GM19372 (cell line): ENCODE results near the gene HERC5.
"Not testable (repeated sequence)": the region's sequence is repeated elsewhere in the genome, so short reads cannot be mapped to it uniquely, and the experiment has no call there.

Experiments used
- ATAC-seq: cut with Tn5 transposase; IDR thresholded peaks from one replicate; pipeline ENCODE4 v1.9.1; 2021; ENCODE audit warnings: mild to moderate bottlenecking, low read depth, moderate library complexity; ENCODE audit not compliant: unreplicated experiment

Gene HERC5

GRCh38 chr4:88516746-88517145 is 59.8 kb downstream of the HERC5 start:
- ATAC-seq, result no peak

GRCh38 chr4:88517825-88518224 is 60.9 kb downstream of the HERC5 start:
- no peak for ATAC-seq

DNA sequence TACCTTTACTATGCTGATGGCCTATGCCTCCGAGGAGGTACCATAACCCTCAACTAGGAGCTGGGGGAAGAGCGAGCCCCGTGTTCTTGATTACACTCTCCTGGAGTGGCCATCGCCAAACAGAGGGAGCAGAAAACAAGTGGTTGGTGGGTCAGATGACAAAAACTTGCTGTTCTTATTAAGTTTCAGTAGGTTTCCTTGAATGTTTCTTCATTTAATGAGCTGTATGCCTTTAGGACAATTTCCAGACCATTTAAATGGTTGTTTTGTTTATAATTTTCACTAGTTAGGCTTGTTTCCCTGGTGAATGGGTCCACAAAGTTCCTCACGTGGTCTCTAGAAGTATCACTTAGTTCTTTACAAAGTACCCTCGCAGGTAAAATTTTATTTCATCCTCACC is 62.0 kb downstream of the HERC5 start:
- ATAC-seq, result no peak

- ATAC-seq, result no peak
Measured at GRCh38 chr4:88522702-88523324, 65.9 kb downstream of the HERC5 start.

GRCh38 chr4:88523325-88524129 is 66.6 kb downstream of the HERC5 start, which contains the start of gene PYURF:
Gene PYURF (minus strand): TSS chr4:88523776. CDS start chr4:88523700, 76 bp downstream.
- ATAC-seq, result peak; percentile 71

DNA sequence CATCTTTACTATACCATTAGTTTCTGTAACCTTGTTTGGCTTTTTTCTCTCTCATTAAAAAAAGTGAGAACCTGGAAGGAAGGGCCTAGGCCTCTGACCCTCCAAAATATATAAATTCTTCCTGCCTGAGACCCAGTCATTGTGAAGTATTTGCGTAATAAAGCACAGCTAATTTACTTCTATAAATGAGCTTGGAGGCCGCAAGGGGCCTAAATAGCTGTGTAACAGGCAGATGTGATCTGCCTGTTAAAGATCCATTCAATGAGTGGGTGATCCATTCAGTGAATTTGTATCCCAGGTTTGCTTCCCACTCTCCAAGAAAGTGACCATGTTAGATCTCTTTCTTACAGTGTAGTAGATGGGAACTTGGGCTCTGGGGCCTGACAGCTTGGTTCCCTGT is 67.3 kb downstream of the HERC5 start:
- ATAC-seq, result no peak

GRCh38 chr4:88526221-88526815 is 69.4 kb downstream of the HERC5 start:
- ATAC-seq, result no peak

DNA sequence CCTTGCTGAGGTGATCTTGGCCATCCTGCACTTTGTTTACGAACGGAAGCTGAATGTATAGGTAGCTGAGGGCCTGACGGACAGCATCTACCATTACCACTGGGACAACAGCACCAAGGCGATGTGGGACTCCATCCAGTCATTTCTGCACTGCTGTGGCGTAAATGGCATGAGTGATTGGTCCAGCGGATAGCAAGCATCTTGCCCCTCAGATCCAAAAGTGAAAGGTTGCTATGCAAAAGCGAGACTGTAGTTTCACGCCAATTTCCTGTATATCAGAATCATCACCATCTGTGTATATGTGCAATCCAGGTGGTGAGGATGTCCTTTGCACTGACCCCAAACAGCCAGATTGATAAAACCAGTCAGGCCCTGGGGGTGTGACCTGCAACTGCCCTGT is 70.9 kb downstream of the HERC5 start:
- ATAC-seq, result no peak

DNA sequence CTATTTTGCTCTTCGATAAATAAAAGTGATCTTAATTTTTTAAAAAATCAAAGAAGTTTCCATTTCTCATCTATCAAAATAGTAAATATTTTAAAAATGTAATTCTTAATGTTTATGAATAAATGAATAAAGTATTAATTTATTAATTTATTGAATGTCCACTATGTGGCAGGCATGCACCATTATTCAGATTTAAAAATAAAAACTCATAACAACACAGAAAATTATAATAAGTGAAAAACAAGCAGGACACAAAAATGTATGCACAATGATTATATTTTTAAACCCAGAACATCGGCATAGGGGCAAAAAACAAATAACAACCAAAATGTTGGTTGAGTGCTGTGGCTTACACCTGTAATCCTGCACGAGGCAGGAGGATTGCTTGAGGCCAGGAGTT is 71.9 kb downstream of the HERC5 start:
- ATAC-seq, result no peak

- no peak for ATAC-seq
Measured at GRCh38 chr4:88531549-88531948, 74.6 kb downstream of the HERC5 start.

DNA sequence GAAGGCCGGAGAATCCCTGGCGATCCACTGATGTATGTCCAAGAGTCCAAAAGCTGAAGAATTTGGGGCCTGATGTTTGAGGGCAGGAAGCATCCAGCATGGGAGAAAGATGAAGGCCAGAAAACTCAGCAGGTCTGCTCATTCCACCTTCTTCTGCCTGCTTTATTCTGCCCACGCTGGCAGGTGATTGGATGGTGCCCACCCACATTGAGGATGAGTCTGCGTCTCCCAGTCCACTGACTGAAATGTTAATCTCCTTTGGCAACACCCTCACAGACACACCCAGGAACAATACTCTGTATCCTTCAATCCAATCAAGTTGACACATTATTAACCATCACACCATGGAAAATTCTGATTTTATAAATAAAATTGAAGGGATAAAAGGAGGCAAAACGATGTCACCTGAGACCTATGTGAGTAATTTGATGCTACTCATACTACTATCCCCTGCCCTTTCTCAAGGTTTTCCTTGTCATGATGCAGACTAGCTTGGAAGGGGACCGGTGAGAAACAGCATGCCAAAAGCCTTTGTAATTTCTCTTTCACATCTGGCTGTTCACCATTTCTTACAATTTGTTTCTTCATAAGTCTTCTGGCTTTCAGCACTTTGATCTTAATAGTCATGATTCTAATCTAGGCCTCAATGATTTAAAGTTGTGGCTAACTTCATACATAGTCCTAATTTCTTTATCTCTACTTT is 76.3 kb downstream of the HERC5 start:
- ATAC-seq, result no peak

DNA sequence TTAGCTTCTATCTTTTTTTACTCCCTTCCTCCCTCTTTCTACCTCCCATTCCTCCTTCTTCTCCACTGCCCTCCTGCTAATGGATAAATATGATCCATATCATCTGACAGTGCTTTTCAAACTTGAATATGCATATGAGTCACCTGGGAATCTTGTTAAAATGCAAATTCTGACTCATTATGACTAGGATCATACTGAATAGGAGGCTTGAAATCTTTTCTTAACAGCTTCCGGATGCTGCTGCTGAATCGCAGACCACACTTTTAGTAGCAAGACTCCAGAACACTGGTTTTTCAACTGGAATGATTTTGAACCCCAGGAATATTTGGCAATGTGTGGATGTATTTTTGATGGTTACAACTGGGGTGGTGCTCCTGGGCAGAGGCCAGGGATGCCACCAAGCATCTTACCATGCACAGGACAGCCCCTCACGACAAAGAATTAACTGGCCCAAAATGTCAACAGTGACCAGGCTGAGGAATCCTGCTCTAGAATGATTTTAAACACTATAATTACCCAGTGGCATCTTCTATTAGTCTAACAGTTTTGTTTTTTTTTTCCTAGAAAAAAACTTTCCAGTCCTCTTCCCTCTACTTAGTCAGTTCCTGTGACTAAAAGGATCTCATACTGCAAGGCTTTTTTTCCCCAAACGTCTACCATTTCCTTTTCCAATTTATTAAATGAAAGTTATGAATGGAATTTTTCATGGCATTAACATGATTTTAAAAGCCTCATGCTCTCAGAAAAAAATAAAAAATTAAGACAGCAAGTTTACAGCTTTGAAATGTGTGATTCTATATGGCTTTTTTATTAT is 77.2 kb downstream of the HERC5 start:
- no peak for ATAC-seq

- no peak for ATAC-seq
Measured at GRCh38 chr4:88535090-88535755, 78.3 kb downstream of the HERC5 start.

GRCh38 chr4:88537709-88538108 is 80.8 kb downstream of the HERC5 start:
- ATAC-seq, result no peak

DNA sequence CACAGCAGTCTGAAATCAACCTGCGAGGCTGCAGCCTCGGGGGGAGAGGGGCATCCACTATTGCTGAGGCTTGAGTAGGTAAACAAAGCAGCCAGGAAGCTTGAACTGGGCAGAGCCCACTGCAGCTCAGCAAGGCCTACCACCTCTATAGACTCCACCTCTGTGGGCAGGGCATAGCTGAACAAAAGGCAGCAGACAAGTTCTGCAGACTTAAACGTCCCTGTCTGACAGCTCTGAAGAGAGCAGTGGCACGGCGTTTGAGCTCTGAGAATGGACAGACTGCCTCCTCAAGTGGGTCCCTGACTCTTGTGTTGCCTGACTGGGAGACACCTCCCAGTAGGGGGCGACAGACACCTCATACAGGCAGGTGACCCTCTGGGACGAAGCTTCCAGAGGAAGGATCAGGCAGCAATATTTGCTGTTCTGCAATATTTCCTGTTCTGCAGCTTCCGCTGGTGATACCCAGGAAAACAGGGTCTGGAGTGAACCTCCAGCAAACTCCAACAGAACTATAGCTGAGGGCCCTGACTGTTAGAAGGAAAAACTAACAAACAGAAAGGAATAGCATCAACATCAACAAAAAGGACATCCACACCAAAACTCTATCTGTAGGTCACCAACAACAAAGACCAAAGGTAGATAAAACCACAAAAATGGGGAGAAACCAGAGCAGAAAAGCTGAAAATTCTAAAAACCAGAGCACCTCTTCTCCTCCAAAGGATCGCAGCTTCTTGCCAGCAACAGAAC is 82.6 kb downstream of the HERC5 start:
- ATAC-seq, result not testable (repeated sequence)

DNA sequence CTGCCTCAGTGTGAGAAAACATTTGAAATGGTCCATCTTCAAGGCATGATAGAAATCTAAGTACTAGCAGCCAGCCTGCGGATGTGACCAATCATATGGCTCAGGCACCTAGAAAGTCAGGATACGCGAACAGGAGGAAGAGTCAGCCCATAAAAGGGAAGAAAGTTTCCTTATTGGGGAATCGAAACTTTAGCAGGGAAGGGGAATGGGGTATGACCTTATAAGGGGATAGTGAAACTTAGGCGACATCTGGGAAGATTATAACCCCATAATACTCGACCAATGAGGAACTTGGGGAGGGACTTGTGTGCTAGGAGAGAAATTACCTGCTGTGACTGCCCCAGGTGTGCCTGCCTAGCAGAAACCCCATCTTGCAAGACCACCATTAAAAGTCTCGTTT is 92.9 kb downstream of the HERC5 start:
- ATAC-seq, result no peak
